Neural cell (in vitro differentiated cells): ENCODE measurements around the gene SBDS.

Experiments used
- EZH2 ChIP-seq: fragments of 200-600, 300-800 bp; shearing (Covaris generic), sonication (generic); IDR thresholded peaks from 2 replicates; pipeline ENCODE4 v1.6.1; 2014; ENCODE audit warnings: antibody characterized with exemption, low read length, borderline replicate concordance, mild to moderate bottlenecking; ENCODE audit not compliant: insufficient read depth, poor library complexity, severe bottlenecking
- MXI1 ChIP-seq: fragments of 450-650 bp; conservative IDR thresholded peaks from 2 replicates; pipeline ENCODE4 v1.6.1; 2014; ENCODE audit warnings: antibody characterized with exemption, mild to moderate bottlenecking; ENCODE audit not compliant: poor library complexity, severe bottlenecking
- POLR2AphosphoS5 ChIP-seq: IDR thresholded peaks from 2 replicates; pipeline ENCODE4 v1.6.1; 2012
- RAD21 ChIP-seq: fragments of 450-650 bp; conservative IDR thresholded peaks from 2 replicates; pipeline ENCODE4 v1.6.1; 2014; ENCODE audit warnings: antibody characterized with exemption, mild to moderate bottlenecking, moderate library complexity
- SMC3 ChIP-seq: fragments of 450-650 bp; conservative IDR thresholded peaks from 2 replicates; pipeline ENCODE4 v1.6.1; 2014; ENCODE audit warnings: antibody characterized with exemption, mild to moderate bottlenecking, moderate library complexity; ENCODE audit not compliant: poor library complexity
- TAF1 ChIP-seq: IDR thresholded peaks from 2 replicates; pipeline ENCODE4 v1.6.1; 2012; ENCODE audit warnings: low read depth
- TF ChIP-seq, protein P1 (sequence below): fragments of 450-650 bp; IDR thresholded peaks from 2 replicates; pipeline ENCODE4 v1.5.1; 2014; ENCODE audit warnings: antibody characterized with exemption, mild to moderate bottlenecking, moderate library complexity; ENCODE audit not compliant: poor library complexity, severe bottlenecking

DNA sequence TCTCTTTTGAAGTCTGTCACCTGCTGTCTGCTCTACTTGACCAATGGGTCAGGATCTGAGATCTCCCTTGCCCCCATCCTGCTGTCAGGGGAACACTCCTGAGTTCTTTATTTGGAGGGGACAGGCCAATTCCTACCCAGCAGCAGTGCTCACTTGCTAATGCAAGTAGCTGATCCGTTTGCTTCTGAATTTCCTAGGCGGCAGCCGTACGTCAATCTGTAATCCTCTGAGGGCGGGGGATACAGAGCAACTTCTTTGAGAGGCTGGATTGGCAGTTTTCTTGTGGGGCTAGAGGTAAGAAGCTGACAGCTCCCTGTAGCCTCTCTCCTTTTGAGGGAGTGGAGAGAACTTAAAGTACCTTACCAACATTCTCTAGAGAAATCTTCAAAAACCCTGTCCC lies 37.9 kb upstream of the SBDS start:
- TF ChIP-seq, protein P1, sequence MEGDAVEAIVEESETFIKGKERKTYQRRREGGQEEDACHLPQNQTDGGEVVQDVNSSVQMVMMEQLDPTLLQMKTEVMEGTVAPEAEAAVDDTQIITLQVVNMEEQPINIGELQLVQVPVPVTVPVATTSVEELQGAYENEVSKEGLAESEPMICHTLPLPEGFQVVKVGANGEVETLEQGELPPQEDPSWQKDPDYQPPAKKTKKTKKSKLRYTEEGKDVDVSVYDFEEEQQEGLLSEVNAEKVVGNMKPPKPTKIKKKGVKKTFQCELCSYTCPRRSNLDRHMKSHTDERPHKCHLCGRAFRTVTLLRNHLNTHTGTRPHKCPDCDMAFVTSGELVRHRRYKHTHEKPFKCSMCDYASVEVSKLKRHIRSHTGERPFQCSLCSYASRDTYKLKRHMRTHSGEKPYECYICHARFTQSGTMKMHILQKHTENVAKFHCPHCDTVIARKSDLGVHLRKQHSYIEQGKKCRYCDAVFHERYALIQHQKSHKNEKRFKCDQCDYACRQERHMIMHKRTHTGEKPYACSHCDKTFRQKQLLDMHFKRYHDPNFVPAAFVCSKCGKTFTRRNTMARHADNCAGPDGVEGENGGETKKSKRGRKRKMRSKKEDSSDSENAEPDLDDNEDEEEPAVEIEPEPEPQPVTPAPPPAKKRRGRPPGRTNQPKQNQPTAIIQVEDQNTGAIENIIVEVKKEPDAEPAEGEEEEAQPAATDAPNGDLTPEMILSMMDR = no peak
- no peak for TF ChIP-seq TAF1
- TF ChIP-seq EZH2 = no peak
- TF ChIP-seq MXI1 = no peak
- TF ChIP-seq SMC3 = no peak
- no peak for TF ChIP-seq POLR2AphosphoS5
- no peak for TF ChIP-seq RAD21
